Ramos (cell line): ENCODE data around the gene DAP3.
"Not testable (repeated sequence)": the region's sequence is repeated elsewhere in the genome, so short reads cannot be mapped to it uniquely, and the experiment has no call there.

Experiments used
- in situ Hi-C: fragments of 300-500 bp; cut with MboI; formaldehyde crosslinking; loops from one replicate; pipeline ENCODE4 v1.14.3; 2022; ENCODE audit warnings: low sequenced_read_pairs; ENCODE audit not compliant: unreplicated experiment

Gene DAP3

GRCh38 chr1:155689081-155689607, at the start of gene DAP3:
Gene DAP3 (plus strand): TSS chr1:155689091. CDS start chr1:155709780, 20,689 bp downstream.
- in situ Hi-C loops, result not testable (repeated sequence)

- in situ Hi-C loops, result no loop called here
Observed at GRCh38 chr1:155640367-155640766, 48.5 kb upstream of the DAP3 start.

DNA sequence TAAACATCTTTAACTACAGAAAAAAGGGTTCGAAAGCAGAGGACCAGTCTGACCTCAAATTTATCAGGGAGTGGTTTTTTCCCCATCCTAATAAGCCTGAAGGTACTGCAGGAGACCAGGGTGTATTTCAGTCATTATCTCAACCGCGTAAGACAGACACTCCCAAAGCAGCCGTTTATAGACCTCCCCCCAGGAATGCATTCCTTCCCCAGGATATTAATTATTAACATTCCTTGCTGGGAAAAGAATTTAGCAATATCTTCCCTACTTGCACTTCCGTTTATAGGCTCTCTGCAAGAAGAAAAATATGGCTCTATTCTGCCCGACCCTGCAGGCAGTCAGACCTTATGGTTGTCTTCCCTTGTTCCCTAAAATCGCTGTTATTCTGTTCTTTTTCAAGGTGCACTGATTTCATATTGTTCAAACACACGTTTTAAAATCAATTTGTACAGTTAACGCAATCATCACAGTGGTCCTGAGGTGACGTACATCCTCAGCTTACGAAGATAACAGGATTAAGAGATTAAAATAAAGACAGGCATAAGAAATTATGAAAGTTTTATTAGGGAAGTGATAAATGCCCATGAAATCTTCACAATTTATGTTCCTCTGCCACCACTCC, 46.2 kb upstream of the DAP3 start:
- in situ Hi-C loops, result not testable (repeated sequence)

DNA sequence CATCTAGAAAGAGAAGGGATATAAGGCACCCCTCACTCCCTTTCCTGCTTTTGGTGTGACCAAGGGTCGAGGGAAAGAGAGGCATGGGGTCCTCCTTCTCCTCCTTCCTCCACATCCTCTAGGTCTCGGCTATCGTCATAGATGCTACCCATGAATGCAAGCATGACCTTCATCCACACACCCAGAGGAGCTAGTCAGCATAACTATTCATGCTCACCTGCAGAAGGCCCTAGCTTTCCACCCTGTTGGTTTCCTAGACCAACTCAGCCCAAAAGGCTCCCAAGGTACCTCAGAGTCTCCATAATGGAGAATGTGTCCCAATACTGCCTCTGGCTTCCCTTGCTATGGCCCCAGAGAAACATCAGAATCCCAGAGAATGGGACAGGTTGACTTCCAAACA, 45.7 kb upstream of the DAP3 start:
- in situ Hi-C loops, result no loop called here

DNA sequence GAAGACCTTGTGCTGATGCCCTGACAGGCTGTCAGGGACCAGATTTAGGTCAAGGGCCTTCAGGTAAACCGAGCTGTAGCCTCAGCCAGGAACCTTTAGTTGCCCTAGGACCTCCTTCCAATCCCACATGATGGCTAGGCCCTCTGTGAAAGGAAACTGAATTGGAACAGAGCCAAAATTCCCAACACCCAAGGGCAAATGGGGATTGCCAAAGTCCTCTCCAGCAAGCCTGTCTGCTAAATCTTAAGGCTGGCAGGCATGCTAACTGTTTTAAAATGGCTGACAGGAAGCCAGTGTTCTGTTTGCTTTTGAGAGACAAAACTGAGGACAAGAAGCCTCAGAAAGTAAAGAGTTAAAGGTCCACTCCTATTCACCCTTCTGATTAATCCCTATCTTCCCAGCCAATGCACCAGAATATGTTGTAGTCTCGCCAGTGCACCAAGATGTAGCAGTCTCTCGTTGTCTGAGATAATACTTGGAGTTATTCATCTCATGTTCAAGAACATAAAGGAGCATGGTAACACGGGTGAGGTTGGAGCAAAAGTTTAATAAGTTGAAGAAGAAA, 43.8 kb upstream of the DAP3 start:
- in situ Hi-C loops, result no loop called here

DNA sequence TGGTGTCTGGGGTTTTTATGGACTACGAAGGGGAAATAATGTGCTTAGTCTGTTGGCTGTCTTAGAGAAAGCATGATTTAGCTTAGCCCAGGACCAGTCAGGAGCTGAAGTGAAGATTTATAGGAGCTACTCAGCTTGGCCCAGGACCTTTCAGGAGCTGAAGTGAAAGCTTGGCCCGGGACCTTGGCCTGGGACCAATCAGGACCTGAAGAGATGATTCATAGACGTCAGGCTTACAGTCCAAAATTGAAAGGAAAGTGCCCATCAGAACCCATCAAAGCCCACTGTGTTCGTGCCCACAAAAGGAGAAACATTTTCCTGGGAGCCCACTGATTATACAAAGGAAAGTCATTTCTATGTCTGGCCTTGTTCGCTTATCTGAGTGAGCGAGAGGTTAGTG, 43.2 kb upstream of the DAP3 start:
- in situ Hi-C loops, result no loop called here

GRCh38 chr1:155646307-155646706, 42.6 kb upstream of the DAP3 start:
- in situ Hi-C loops, result no loop called here

DNA sequence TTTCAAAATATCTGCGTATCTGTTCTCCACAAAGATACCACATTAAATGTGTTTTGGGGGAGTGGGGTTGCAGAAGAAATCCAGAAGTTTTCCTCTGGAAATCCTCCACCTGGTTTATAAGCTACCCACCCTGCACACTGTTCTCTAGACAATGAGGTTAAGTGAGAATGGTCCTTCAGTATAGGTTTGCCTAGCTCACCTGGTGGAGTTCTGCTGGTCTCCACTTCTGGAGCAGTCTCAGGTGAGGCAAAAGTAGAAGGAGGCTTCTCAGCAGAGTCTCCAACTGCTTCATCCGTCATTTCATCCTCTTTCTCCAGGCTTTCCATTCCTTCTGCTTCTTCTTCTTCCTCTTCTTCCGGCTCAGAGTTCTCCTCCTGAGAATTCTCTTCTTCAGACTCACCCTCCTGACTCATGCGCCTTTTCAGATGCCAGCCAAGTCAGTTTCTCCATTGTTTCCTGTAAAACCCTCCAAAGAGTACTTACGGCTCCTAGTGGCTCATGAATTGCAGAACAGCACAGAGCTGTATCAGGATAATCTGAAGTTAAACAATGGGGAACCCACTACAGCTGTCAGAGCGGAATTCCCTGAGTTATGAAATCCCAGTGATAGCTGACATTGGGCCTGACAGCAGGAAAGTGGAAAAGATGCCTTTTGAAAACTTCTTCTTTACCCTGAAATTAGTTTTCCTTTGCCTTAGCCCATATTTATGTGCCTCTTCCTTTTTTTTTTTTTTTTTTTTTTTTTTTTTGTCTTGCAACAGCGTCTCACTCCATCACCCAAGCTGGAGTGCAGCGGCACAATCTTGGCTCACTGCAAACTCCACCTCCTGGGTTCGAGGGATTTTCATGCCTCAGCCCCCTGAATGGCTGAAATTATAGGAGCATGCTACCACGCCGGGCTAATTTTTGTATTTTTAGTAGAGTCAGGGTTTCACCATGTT, 40.4 kb upstream of the DAP3 start:
- in situ Hi-C loops, result no loop called here

- in situ Hi-C loops, result no loop called here
Observed at GRCh38 chr1:155649676-155650075, 39.2 kb upstream of the DAP3 start.

DNA sequence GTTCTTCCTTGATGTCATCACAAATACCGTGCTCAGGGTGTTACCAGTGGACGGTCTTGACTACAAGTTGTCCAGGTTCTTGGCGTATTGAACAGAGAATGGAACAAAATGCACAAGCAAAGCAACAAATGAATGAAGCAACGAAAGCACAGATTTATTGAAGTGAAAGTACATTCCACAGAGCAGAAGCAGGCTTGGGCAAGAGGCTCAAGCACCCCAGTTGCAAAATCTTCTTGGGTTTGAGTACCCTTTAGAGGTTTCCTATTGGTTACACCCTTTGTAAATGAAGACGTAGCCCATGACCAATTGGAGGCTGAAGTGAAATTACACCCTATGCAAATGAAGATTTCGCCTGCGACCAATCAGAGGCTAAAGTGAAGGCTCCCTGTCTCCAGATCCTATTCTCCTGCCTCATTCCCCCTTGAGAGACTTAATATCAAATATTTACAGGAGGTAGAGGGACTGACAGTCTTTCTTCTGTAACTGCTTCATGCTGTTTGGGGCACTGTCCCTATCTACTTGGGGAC, 38.6 kb upstream of the DAP3 start:
- in situ Hi-C loops, result no loop called here

- in situ Hi-C loops, result no loop called here
Observed at GRCh38 chr1:155651861-155652661, 36.8 kb upstream of the DAP3 start.

GRCh38 chr1:155652951-155653350, 35.9 kb upstream of the DAP3 start:
- in situ Hi-C loops, result no loop called here

- in situ Hi-C loops, result no loop called here
Observed at GRCh38 chr1:155657463-155657862, 31.4 kb upstream of the DAP3 start.

DNA sequence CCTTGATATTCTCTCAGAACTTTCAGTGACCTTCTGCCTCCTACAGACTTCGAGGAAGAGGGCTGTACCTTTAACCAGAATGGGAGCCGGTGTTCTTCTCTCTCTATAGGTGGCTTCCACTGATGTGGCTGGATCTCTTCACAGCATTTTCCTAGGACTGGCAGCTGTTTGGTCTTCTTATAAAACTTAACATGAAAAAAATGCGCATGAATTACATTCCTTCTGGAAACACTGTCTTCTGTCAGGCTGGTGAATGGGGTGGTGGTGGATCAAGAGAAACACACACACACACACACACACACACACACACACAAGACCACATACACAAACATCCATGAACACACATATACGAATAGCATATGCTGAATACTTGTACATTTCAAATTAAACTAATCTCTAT, 27.7 kb upstream of the DAP3 start:
- in situ Hi-C loops, result not testable (repeated sequence)

GRCh38 chr1:155669233-155670162, 19.4 kb upstream of the DAP3 start:
- in situ Hi-C loops, result no loop called here

- in situ Hi-C loops, result no loop called here
Observed at GRCh38 chr1:155671750-155672149, 17.1 kb upstream of the DAP3 start.

DNA sequence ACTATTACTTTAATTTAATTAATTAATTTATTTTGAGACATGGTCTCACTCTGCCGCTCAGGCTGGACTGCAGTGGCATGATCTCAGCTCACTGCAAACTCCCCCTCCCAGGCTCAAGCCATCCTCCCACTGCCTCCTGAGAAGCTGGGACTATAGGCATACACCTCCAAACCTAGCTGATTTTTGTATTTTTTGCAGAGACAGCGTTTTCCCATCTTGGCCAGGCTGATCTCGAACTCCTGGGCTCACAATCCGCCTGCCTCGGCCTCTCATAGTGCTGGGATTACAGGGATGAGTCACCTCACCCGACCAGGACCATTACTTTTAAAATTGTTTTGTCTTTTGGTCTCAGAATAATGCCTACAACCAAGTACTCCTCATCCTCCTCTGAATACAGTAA, 15.9 kb upstream of the DAP3 start:
- in situ Hi-C loops, result no loop called here

DNA sequence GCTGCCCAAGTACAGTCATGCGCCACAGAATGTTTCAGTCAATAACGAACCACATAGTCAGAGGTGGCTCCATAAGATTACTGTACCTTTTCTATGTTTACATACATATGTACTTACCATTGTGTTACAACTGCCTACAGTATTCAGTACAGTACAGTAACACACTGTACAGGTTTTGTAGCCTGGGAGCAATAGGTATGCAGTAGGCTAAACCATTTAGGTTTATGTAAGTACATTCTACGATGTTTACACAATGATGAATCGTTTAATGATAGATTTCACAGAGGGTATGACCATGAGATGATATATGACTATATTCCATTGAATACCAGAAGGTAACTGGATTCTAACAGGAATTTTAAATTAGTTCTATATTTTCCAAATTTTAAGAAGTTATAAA, 10.9 kb upstream of the DAP3 start:
- in situ Hi-C loops, result no loop called here

- in situ Hi-C loops, result not testable (repeated sequence)
Observed at GRCh38 chr1:155678992-155679391, 9.9 kb upstream of the DAP3 start.
